HepG2 (cell line): ENCODE measurements around the gene SFTA2. TPM values are rescaled to one million over a fixed set of nuclear protein-coding genes. Genes with fewer than 3 reads are reported as not detected.

Source experiments
- ADNP ChIP-seq: sonication (generic); formaldehyde crosslinking; IDR thresholded peaks from 2 replicates; pipeline ENCODE4 v1.4.0; 2020; ENCODE audit warnings: missing genetic modification reagents
- ARHGAP35 ChIP-seq: sonication (generic); formaldehyde crosslinking; IDR thresholded peaks from 2 replicates; pipeline ENCODE4 v1.9.0; 2022; ENCODE audit warnings: mild to moderate bottlenecking, inconsistent platforms, moderate library complexity, missing genetic modification reagents, borderline replicate concordance
- BRCA1 ChIP-seq: sonication (generic); formaldehyde crosslinking; IDR thresholded peaks from 2 replicates; pipeline ENCODE4 v1.4.0; 2020; ENCODE audit warnings: missing genetic modification reagents
- ETV6 ChIP-seq: sonication (generic); formaldehyde crosslinking; conservative IDR thresholded peaks from 2 replicates; pipeline ENCODE4 v1.4.0; 2020; ENCODE audit warnings: missing genetic modification reagents
- HNF4A ChIP-seq: sonication (generic); formaldehyde crosslinking; IDR thresholded peaks from 2 replicates; pipeline ENCODE4 v1.4.0; 2020; ENCODE audit warnings: missing genetic modification reagents
- JUNB ChIP-seq: sonication (generic); formaldehyde crosslinking; IDR thresholded peaks from 2 replicates; pipeline ENCODE4 v1.8.0; 2022; ENCODE audit warnings: missing genetic modification reagents, mild to moderate bottlenecking, borderline replicate concordance
- KAT2B ChIP-seq: fragments of 150-350 bp; IDR thresholded peaks from 2 replicates; pipeline ENCODE4 v1.6.1; 2014; ENCODE audit warnings: low read depth, low read length, borderline replicate concordance
- KMT2B ChIP-seq: IDR thresholded peaks from 2 replicates; pipeline ENCODE4 v1.6.1; 2016; ENCODE audit warnings: missing genetic modification reagents, missing compliant biosample characterization
- MATR3 ChIP-seq: sonication (generic); formaldehyde crosslinking; IDR thresholded peaks from 2 replicates; pipeline ENCODE4 v1.4.0; 2020; ENCODE audit warnings: missing genetic modification reagents
- MED13 ChIP-seq: sonication (generic); formaldehyde crosslinking; IDR thresholded peaks from 2 replicates; pipeline ENCODE4 v1.5.0; 2020; ENCODE audit warnings: missing genetic modification reagents
- POLR2AphosphoS5 ChIP-seq: IDR thresholded peaks from 2 replicates; pipeline ENCODE4 v1.6.1; 2012; ENCODE audit warnings: low read depth, low read length
- THAP8 ChIP-seq: sonication (generic); formaldehyde crosslinking; IDR thresholded peaks from 2 replicates; pipeline ENCODE4 v1.5.1; 2020; ENCODE audit warnings: missing genetic modification reagents, mild to moderate bottlenecking, borderline replicate concordance
- ZBTB7B ChIP-seq: sonication (generic); formaldehyde crosslinking; IDR thresholded peaks from 2 replicates; pipeline ENCODE4 v1.4.0; 2020; ENCODE audit warnings: missing genetic modification reagents
- ZFYVE20 ChIP-seq: sonication (generic); formaldehyde crosslinking; IDR thresholded peaks from 2 replicates; pipeline ENCODE4 v1.8.0; 2023; ENCODE audit warnings: low read depth, mild to moderate bottlenecking, moderate library complexity, missing genetic modification reagents, borderline replicate concordance
- ZNF264 ChIP-seq: sonication (generic); formaldehyde crosslinking; IDR thresholded peaks from 2 replicates; pipeline ENCODE4 v1.4.0; 2020; ENCODE audit warnings: missing genetic modification reagents
- ZNF30 ChIP-seq: sonication (generic); formaldehyde crosslinking; IDR thresholded peaks from 2 replicates; pipeline ENCODE4 v1.5.0; 2020; ENCODE audit warnings: mild to moderate bottlenecking, missing genetic modification reagents
- ZNF317 ChIP-seq: sonication (generic); formaldehyde crosslinking; IDR thresholded peaks from 2 replicates; pipeline ENCODE4 v1.5.0; 2020; ENCODE audit warnings: mild to moderate bottlenecking, missing genetic modification reagents
- ZNF543 ChIP-seq: sonication (generic); formaldehyde crosslinking; IDR thresholded peaks from 2 replicates; pipeline ENCODE4 v1.4.0; 2020; ENCODE audit warnings: mild to moderate bottlenecking, missing genetic modification reagents
- ZNF607 ChIP-seq: sonication (generic); formaldehyde crosslinking; IDR thresholded peaks from 2 replicates; pipeline ENCODE4 v1.5.1; 2020; ENCODE audit warnings: missing genetic modification reagents, mild to moderate bottlenecking, borderline replicate concordance
- ZNF670 ChIP-seq: sonication (generic); formaldehyde crosslinking; IDR thresholded peaks from 2 replicates; pipeline ENCODE4 v1.8.0; 2022; ENCODE audit warnings: mild to moderate bottlenecking, missing genetic modification reagents, borderline replicate concordance
- ZSCAN30 ChIP-seq: sonication (generic); formaldehyde crosslinking; IDR thresholded peaks from 2 replicates; pipeline ENCODE4 v1.5.0; 2020; ENCODE audit warnings: mild to moderate bottlenecking, missing genetic modification reagents
- polyA plus RNA-seq, 8 experiments: library from polyadenylated mRNA; depleted of rRNA in 3 of 8; stranded (reverse) in 7 of 8; unstranded in 1 of 8; fragments of >200 nt; fragmentation: Illumina TruSeq in 4 of 8; extraction: Trizol in 4 of 8; gene quantifications; 2 replicates each; pipeline versions ENCODE4 v1.2.1 to v1.2.3, GENCODE V29; 2011 to 2016; ENCODE audit warnings: low read depth in 4 of 8, missing spikeins in 1 of 8, mixed read lengths in 1 of 8; ENCODE audit not compliant: insufficient read depth in 1 of 8
- total RNA-seq, 5 experiments: library from RNA; depleted of rRNA; stranded (reverse); fragments of >200 nt; fragmentation: Illumina TruSeq; extraction: Trizol; gene quantifications; 2 replicates each; pipeline ENCODE4 v1.2.3, GENCODE V29; 2016; ENCODE audit warnings: low read depth in 1 of 5
- TF ChIP-seq, protein P1 (sequence below): sonication (generic); formaldehyde crosslinking; IDR thresholded peaks from 2 replicates; pipeline ENCODE4 v1.5.0; 2020; ENCODE audit warnings: mild to moderate bottlenecking, missing genetic modification reagents
- TF ChIP-seq, protein P2 (sequence below): sonication (generic); formaldehyde crosslinking; IDR thresholded peaks from 2 replicates; pipeline ENCODE4 v1.4.0; 2020; ENCODE audit warnings: missing genetic modification reagents, low read depth, mild to moderate bottlenecking, borderline replicate concordance
- TF ChIP-seq, protein P3 (sequence below): sonication (generic); formaldehyde crosslinking; IDR thresholded peaks from 2 replicates; pipeline ENCODE4 v1.4.0; 2020; ENCODE audit warnings: mild to moderate bottlenecking, low read depth, missing genetic modification reagents

Gene SFTA2
- total and polyA plus RNA-seq, 2 of the 13 experiments (the other 11 are each of a cell fraction or from before 2014, with no cell fraction given): not detected

DNA sequence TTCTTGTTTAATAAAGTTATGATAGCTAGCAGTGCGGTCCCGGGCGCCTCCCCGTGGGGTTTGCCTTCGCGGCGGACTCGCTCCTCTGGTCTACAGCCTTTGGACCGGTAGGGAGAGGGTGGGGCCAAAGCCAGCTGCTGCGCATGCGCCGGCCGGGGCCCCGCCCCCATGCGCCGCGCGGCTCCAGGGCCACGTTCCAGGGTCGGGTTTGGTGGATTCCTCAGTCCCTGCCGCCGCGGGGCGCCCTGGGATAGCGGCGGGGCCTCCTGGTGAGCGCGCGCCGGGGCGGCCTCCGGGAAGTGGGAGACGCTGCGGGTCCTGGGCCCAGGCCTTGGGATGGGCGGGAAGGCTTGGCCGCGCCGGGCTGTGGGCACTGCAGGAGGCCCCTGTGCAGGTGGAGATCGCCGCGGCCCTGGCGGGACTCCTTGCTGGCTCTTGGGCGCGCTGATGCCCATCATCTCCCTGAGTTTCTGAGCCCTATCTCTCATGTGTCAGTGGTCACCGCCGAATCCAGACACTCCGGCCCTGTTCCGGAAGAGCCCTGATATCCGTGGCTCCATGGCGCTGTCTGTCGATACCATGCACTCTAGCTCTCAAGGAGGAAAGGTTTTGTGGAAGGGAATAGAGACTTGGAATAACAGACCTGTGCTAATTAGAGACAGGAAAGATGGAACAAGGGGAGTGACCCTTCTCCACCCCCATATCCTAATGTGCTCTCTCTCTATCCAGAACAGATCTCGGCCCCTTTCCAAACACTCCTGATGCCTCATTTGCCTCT, 17.7 kb downstream of the SFTA2 start, which contains the start of gene VARS2 (continued):
- TF ChIP-seq, protein P1, sequence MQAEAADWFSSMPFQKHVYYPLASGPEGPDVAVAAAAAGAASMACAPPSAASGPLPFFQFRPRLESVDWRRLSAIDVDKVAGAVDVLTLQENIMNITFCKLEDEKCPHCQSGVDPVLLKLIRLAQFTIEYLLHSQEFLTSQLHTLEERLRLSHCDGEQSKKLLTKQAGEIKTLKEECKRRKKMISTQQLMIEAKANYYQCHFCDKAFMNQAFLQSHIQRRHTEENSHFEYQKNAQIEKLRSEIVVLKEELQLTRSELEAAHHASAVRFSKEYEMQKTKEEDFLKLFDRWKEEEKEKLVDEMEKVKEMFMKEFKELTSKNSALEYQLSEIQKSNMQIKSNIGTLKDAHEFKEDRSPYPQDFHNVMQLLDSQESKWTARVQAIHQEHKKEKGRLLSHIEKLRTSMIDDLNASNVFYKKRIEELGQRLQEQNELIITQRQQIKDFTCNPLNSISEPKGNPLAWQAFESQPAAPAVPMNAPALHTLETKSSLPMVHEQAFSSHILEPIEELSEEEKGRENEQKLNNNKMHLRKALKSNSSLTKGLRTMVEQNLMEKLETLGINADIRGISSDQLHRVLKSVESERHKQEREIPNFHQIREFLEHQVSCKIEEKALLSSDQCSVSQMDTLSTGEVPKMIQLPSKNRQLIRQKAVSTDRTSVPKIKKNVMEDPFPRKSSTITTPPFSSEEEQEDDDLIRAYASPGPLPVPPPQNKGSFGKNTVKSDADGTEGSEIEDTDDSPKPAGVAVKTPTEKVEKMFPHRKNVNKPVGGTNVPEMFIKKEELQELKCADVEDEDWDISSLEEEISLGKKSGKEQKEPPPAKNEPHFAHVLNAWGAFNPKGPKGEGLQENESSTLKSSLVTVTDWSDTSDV (CRISPR knock-in tag): peak; percentile 80; the same call in 1 of the 2 replicates
- TF ChIP-seq ZFYVE20 (peak; percentile 19; the same call in 1 of the 2 replicates), ZNF543 (CRISPR knock-in tag) (peak; percentile 92), KAT2B (no peak), THAP8 (no peak), MED13 (CRISPR knock-in tag) (peak; percentile 79), MATR3 (CRISPR knock-in tag) (no peak), ZBTB7B (CRISPR knock-in tag) (peak; percentile 91), ZNF264 (peak; percentile 92), JUNB (CRISPR knock-in tag) (peak; percentile 24; the same call in 1 of the 2 replicates), ETV6 (CRISPR knock-in tag) (peak; percentile 96), ZNF607 (CRISPR knock-in tag) (peak; percentile 96), ARHGAP35 (CRISPR knock-in tag) (peak; percentile 93; the same call in 1 of the 2 replicates), ZNF670 (CRISPR knock-in tag) (peak; percentile 98; the same call in 1 of the 2 replicates), BRCA1 (CRISPR knock-in tag) (peak; percentile 76; the same call in 1 of the 2 replicates), ZNF317 (CRISPR knock-in tag) (peak; percentile 89), HNF4A (CRISPR knock-in tag) (peak; percentile 76), ZNF30 (CRISPR knock-in tag) (peak; percentile 89), KMT2B (CRISPR knock-in tag) (peak; percentile 83), POLR2AphosphoS5 (peak; percentile 81), ZSCAN30 (CRISPR knock-in tag) (no peak; the same call in 1 of the 2 replicates), ADNP (CRISPR knock-in tag) (no peak)
- TF ChIP-seq, protein P2, sequence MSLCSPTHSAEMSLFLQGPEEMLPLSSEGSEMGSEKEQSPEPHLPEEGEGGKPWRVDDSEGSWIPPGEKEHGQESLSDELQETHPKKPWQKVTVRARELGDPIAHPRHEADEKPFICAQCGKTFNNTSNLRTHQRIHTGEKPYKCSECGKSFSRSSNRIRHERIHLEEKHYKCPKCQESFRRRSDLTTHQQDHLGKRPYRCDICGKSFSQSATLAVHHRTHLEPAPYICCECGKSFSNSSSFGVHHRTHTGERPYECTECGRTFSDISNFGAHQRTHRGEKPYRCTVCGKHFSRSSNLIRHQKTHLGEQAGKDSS: peak; percentile 86; the same call in 1 of the 2 replicates
- TF ChIP-seq, protein P3, sequence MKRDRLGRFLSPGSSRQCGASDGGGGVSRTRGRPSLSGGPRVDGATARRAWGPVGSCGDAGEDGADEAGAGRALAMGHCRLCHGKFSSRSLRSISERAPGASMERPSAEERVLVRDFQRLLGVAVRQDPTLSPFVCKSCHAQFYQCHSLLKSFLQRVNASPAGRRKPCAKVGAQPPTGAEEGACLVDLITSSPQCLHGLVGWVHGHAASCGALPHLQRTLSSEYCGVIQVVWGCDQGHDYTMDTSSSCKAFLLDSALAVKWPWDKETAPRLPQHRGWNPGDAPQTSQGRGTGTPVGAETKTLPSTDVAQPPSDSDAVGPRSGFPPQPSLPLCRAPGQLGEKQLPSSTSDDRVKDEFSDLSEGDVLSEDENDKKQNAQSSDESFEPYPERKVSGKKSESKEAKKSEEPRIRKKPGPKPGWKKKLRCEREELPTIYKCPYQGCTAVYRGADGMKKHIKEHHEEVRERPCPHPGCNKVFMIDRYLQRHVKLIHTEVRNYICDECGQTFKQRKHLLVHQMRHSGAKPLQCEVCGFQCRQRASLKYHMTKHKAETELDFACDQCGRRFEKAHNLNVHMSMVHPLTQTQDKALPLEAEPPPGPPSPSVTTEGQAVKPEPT (CRISPR knock-in tag): peak; percentile 69
